Central memory CD8-positive, alpha-beta T cell (primary cell): ENCODE data around the gene RPL31.

ENCODE experiments used
- ATAC-seq: fragments of 150-1000 bp; cut with Tn5 transposase; replicated peaks from 2 replicates; pipeline ENCODE4 v1.10.0; 2022; ENCODE audit warnings: mild to moderate bottlenecking, moderate FRiP score, moderate number of reproducible peaks; ENCODE audit not compliant: poor library complexity, severe bottlenecking; ENCODE audit errors: extremely low read depth
- DNase-seq, 2 donors: peaks; one replicate each; pipeline ENCODE4 v3.0.0; 2021; ENCODE audit warnings: low spot score in 2 of 2
- H3K27ac Mint-ChIP-seq: one replicate; pipeline ENCODE4 v1.8.0; 2022; ENCODE audit warnings: low read depth, mild to moderate bottlenecking, moderate library complexity, mixed read lengths
- H3K27me3 Mint-ChIP-seq: one replicate; pipeline ENCODE4 v1.8.0; 2022; ENCODE audit warnings: mixed read lengths
- H3K36me3 Mint-ChIP-seq: one replicate; pipeline ENCODE4 v1.8.0; 2022; ENCODE audit warnings: mild to moderate bottlenecking, moderate library complexity, mixed read lengths; ENCODE audit not compliant: insufficient read depth
- H3K4me1 Mint-ChIP-seq: one replicate; pipeline ENCODE4 v1.8.0; 2022; ENCODE audit warnings: mixed read lengths
- H3K4me3 Mint-ChIP-seq: one replicate; pipeline ENCODE4 v1.8.0; 2022; ENCODE audit warnings: mild to moderate bottlenecking, moderate library complexity, mixed read lengths
- H3K9me3 Mint-ChIP-seq: one replicate; pipeline ENCODE4 v1.8.0; 2022; ENCODE audit warnings: mixed read lengths

Gene RPL31

GRCh38 chr2:100964681-100965169, 37.4 kb upstream of the RPL31 start:
- Mint-ChIP-seq H3K4me3 (no peak overlapping the region), H3K36me3 (no peaks in the 10 kb centered on the region), H3K4me1 (no peaks in the 10 kb centered on the region), H3K27me3 (no peaks in the 10 kb centered on the region), H3K9me3 (no peaks in the 10 kb centered on the region), H3K27ac (no peak overlapping the region)
- ATAC-seq (no peak), DNase-seq (no peak)

- Mint-ChIP-seq H3K9me3 (no peaks in the 10 kb centered on the region), H3K4me3 (no peak overlapping the region), H3K4me1 (no peaks in the 10 kb centered on the region), H3K36me3 (no peaks in the 10 kb centered on the region), H3K27me3 (no peaks in the 10 kb centered on the region), H3K27ac (no peak overlapping the region)
- ATAC-seq = no peak
- no peak for DNase-seq
These were observed 36.5 kb upstream of the RPL31 start for GRCh38 chr2:100965596-100965995.

DNA sequence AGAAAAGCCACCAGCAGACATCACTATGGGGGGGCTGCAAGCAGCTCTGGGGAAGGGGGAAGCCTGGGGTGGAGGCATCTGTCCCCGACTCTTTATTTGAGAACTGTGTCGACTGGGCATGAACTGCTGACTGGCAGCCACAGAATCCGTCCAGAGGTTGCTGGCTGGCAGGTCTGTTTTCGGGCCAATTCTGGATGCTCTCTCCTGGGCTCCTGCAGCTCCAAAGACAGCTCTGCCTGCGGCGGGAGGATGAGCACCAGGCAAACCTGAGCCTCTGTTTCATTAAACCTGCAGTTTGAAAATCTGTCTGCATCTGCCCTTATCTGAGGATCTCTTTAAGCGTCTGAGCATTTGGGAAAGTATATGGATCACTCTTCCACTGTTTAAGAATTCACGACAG, 34.4 kb upstream of the RPL31 start:
- no peaks in the 10 kb centered on the region for H3K36me3 Mint-ChIP-seq
- no peaks in the 10 kb centered on the region for H3K9me3 Mint-ChIP-seq
- no peak for ATAC-seq
- no peak overlapping the region for H3K4me3 Mint-ChIP-seq
- no peak for DNase-seq
- H3K27ac Mint-ChIP-seq = no peak overlapping the region
- no peaks in the 10 kb centered on the region for H3K4me1 Mint-ChIP-seq
- peaks cover 11% of the 10 kb centered on the region for H3K27me3 Mint-ChIP-seq

DNA sequence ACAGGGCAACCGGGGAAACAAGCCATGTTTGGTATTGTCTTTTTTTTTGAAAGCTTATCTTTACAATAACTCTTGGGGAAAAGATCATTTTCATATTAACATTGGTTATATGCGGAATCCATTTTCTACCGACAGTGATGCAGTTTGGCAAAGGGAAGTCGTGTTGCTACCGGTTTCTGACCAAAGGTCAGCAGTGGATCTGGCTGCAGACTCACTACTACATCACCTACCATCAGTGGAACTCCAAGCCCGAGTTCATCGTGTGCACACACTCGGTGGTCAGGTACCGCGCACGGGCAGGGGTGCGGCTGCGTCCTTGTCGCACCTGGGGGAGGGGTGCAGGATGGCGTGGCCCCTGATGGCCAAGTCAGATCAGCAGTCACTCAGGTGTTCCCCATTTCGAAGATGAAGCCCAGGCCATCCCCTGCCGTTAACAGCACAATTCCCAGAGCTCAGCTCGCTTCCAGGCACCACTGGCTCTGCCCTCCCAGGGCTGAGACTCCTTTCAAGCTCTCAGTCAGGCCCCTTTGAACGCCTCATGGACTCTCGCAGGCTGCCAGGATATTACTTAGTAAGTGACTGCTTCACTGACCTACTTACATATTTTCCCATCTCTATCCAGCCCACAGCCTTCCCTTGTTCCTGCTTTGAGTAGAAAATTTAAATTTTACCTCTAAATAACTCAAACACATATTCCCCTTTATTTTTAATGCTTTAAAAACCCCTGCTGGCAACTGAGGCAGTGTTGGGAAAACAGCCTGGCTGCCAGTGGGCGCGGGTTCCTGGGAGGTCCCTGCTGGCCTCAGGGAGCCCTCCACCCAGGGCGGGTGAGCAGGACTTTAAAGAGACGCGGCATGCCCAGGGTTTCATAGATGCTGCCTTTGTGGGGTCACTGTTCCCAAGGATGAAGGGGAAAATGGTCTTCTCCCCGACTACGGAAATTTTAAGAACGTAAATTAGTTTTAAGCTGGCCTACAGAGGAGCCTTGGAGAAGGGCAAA, 33.6 kb upstream of the RPL31 start:
- peaks cover 11% of the 10 kb centered on the region for H3K27me3 Mint-ChIP-seq
- no peaks in the 10 kb centered on the region for H3K9me3 Mint-ChIP-seq
- H3K36me3 Mint-ChIP-seq = peaks cover under 1% of the 10 kb centered on the region
- H3K4me3 Mint-ChIP-seq = no peak overlapping the region
- no peak overlapping the region for H3K27ac Mint-ChIP-seq
- H3K4me1 Mint-ChIP-seq = no peaks in the 10 kb centered on the region
- ATAC-seq (no peak), DNase-seq (no peak)

DNA sequence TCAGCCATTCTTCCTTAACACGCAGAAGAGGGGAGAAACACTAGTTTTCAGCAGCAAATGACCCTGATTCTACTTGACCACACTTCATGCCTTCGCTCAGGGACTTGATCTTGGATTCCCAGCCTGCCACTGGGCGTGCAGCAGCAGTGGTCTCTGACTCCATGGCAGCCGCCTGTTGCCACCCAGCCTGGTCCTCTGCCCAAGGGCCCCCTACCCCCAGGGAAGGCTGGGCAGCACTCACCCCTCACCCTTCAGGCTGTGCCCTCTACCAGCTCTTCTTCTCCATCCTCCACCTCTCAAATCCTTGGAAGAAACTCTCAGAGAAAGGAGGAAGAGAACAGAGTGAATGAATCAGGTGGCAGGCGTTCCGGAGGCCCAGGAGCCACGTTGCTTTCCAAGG, 32.1 kb upstream of the RPL31 start:
- ATAC-seq (no peak), DNase-seq (no peak)
- H3K27ac Mint-ChIP-seq = no peak overlapping the region
- H3K4me1 Mint-ChIP-seq = no peaks in the 10 kb centered on the region
- peaks cover 11% of the 10 kb centered on the region for H3K27me3 Mint-ChIP-seq
- peaks cover 1% of the 10 kb centered on the region for H3K36me3 Mint-ChIP-seq
- H3K4me3 Mint-ChIP-seq = no peak overlapping the region
- H3K9me3 Mint-ChIP-seq = no peaks in the 10 kb centered on the region

DNA sequence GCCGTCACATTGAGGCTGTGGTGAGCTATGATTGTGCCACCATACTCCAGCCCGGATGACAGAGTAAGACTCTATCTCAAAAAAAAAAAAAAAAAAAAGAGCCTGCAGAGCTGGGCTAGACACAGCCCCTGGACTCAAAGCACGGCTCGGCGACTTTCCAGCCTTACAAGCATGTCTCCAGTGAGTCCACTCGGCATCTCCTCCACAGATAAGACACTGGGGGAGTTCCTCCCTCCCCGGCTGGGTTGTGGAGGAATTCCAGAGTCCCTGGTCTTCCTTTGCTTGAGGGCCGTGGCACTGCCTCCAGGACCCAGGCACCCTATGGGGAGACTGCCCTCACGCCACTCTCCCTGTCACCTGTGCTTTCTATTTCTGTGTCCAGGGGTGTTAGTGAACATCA, 30.9 kb upstream of the RPL31 start:
- Mint-ChIP-seq H3K27me3 (peaks cover 11% of the 10 kb centered on the region), H3K4me3 (no peak overlapping the region), H3K27ac (no peak overlapping the region), H3K9me3 (no peaks in the 10 kb centered on the region), H3K4me1 (no peaks in the 10 kb centered on the region), H3K36me3 (peaks cover 1% of the 10 kb centered on the region)
- ATAC-seq = no peak
- DNase-seq = no peak

DNA sequence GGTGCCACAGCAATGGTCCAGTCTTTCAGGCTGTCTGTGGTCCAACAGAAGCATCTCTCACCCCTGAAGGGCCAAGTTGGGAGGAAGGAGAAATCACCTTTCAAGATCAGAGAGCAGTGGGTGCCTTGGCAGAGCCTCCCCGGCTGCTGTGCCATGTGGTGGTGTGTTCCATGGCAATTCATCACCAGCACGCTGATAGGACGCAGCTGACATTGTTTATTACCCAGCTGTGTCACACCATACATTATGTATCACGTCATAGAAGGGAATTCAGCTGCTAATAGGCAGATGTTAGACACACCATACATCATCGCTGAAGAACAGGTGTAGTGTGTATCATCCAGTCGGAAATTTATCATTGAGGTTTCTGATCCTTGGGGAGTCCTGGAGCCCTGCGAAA, 29.6 kb upstream of the RPL31 start:
- ATAC-seq = no peak
- Mint-ChIP-seq H3K36me3 (peaks cover 1% of the 10 kb centered on the region), H3K27me3 (peaks cover 12% of the 10 kb centered on the region), H3K9me3 (no peaks in the 10 kb centered on the region), H3K4me1 (no peaks in the 10 kb centered on the region), H3K4me3 (no peak overlapping the region), H3K27ac (no peak overlapping the region)
- no peak for DNase-seq

GRCh38 chr2:100974712-100975520, 27.2 kb upstream of the RPL31 start:
- Mint-ChIP-seq H3K4me1 (no peaks in the 10 kb centered on the region), H3K27me3 (peaks cover 26% of the 10 kb centered on the region), H3K27ac (no peak overlapping the region), H3K36me3 (peaks cover 1% of the 10 kb centered on the region), H3K4me3 (no peak overlapping the region), H3K9me3 (no peaks in the 10 kb centered on the region)
- no peak for ATAC-seq
- no peak for DNase-seq

DNA sequence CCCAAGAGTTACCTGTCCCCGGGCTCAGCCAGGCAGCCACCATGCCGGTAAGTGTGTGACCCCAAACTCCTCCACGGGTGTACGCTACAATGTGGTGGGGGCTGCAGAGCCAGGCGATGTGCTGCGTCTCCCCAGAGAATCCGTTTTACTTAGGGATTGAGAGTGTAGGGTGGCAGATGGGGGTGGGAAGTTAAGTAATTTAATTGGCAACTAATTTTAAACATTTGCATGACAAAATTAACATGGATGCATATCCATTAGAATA, 26.6 kb upstream of the RPL31 start:
- Mint-ChIP-seq H3K9me3 (no peaks in the 10 kb centered on the region), H3K4me1 (no peaks in the 10 kb centered on the region), H3K27ac (no peak overlapping the region), H3K27me3 (peaks cover 26% of the 10 kb centered on the region), H3K36me3 (peaks cover 1% of the 10 kb centered on the region), H3K4me3 (no peak overlapping the region)
- DNase-seq (no peak), ATAC-seq (no peak)

DNA sequence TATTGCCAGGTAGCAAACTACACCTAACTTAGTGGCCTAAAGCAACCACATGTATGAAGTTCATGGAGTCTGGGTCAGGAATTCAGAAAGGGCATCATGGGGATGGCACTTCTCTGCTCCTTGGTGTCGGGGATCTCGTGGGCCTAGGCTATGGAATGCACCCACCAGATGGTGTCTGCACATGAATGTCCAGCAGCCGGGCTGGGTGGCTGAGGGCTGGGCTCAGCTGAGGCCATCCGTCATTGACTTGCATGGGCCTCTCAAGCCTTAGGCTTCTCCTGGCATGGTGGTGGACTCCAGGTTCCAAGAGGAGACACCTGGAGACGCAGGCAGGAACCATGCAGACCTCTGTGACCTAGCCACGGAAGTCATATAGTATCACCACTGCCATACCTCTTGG, 26.0 kb upstream of the RPL31 start:
- H3K36me3 Mint-ChIP-seq = peaks cover 1% of the 10 kb centered on the region
- H3K27me3 Mint-ChIP-seq = peaks cover 26% of the 10 kb centered on the region
- no peaks in the 10 kb centered on the region for H3K9me3 Mint-ChIP-seq
- no peaks in the 10 kb centered on the region for H3K4me1 Mint-ChIP-seq
- H3K4me3 Mint-ChIP-seq = no peak overlapping the region
- ATAC-seq (no peak), DNase-seq (no peak)
- H3K27ac Mint-ChIP-seq = no peak overlapping the region

GRCh38 chr2:100976645-100977391, 25.3 kb upstream of the RPL31 start:
- Mint-ChIP-seq H3K4me1 (no peaks in the 10 kb centered on the region), H3K9me3 (no peaks in the 10 kb centered on the region), H3K27ac (no peak overlapping the region), H3K4me3 (no peak overlapping the region), H3K36me3 (peaks cover 1% of the 10 kb centered on the region), H3K27me3 (peaks cover 19% of the 10 kb centered on the region)
- ATAC-seq (no peak), DNase-seq (no peak)

DNA sequence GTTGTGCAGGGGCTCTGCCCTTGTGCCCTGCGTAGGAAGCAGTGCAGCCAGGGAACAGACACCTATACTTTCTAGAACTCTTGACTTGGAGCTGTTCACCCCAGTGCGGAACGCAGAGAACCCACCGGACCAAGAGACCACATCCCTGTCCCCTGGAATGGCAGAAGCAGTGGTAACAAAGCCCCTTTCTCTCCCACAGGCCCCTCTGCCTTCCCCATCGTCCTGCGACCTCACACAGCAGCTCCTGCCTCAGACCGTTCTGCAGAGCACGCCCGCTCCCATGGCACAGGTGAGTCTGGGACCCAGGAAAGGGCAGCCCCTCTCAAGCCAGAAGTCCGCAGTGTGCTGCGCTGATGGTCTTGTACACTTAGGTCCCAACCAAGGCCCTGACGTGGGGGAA, 24.6 kb upstream of the RPL31 start:
- Mint-ChIP-seq H3K27me3 (peaks cover 15% of the 10 kb centered on the region), H3K36me3 (peaks cover 1% of the 10 kb centered on the region), H3K27ac (no peak overlapping the region), H3K4me1 (no peaks in the 10 kb centered on the region), H3K4me3 (no peak overlapping the region), H3K9me3 (no peaks in the 10 kb centered on the region)
- ATAC-seq (no peak), DNase-seq (no peak)
